Adrenal gland (tissue), 5 donors: ENCODE data around the gene COPS3.

Experiments used
- POLR2A ChIP-seq, 2 donors: fragments of 450-650 bp; IDR thresholded peaks; one replicate each; pipeline ENCODE4 v1.6.1; 2017; ENCODE audit warnings: antibody characterized with exemption in 2 of 2, mild to moderate bottlenecking in 2 of 2, moderate library complexity in 1 of 2
- TF ChIP-seq, protein P1 (sequence below), 6 experiments: fragments of 450-650 bp in 4 of 6; fragments of 200-600 bp in 2 of 6; sonication (generic) in 1 of 6; IDR thresholded peaks; 1 replicate in 5 of 6; 2 replicates in 1 of 6; pipeline versions ENCODE4 v1.5.1 to v1.8.0; 2016 to 2021; ENCODE audit warnings: antibody characterized with exemption in 6 of 6, mild to moderate bottlenecking in 2 of 6, moderate library complexity in 1 of 6
- donor health status: DM: no; HTN: no; CAD: no.

DNA sequence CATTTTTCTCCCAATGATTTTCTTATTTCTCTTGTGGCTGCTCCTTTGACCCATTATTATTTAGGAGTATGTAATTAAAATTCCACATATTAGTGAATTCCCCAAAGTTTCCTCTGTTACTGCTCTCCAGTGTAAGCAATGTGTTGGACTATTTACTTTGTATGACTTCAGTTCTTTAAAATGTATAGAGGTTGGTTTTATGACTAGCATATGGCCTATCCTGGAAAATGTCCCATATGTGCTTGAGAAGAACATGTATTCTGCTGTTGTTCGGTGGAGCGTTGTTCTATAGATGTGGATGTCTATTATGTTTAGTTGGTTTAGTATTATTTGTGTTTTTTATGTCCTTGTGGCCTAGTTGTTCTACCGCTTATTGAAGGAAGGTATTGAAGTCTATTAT is 16.2 kb upstream of the COPS3 start:
- TF ChIP-seq, protein P1, sequence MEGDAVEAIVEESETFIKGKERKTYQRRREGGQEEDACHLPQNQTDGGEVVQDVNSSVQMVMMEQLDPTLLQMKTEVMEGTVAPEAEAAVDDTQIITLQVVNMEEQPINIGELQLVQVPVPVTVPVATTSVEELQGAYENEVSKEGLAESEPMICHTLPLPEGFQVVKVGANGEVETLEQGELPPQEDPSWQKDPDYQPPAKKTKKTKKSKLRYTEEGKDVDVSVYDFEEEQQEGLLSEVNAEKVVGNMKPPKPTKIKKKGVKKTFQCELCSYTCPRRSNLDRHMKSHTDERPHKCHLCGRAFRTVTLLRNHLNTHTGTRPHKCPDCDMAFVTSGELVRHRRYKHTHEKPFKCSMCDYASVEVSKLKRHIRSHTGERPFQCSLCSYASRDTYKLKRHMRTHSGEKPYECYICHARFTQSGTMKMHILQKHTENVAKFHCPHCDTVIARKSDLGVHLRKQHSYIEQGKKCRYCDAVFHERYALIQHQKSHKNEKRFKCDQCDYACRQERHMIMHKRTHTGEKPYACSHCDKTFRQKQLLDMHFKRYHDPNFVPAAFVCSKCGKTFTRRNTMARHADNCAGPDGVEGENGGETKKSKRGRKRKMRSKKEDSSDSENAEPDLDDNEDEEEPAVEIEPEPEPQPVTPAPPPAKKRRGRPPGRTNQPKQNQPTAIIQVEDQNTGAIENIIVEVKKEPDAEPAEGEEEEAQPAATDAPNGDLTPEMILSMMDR (IDR thresholded peaks at IDR 0.05), result no peak
- TF ChIP-seq POLR2A (IDR thresholded peaks at IDR 0.05), result no peak
